ENCODE data around the gene POLR1B. TPM values are rescaled to one million over a fixed set of nuclear protein-coding genes. Genes with fewer than 3 reads are reported as not detected.

POLR1B gene
- total and polyA plus RNA-seq, 4 donors: 6.5 to 23.8 (median 10.8) TPM

- Histone ChIP-seq H3K9me3 (ENCODE audit: control insufficient read depth in 4 of 4, low read length in 3 of 4) (no peaks in the 10 kb centered on the region), H3K4me3 (ENCODE audit: low read depth in 1 of 3, low read length in 3 of 3) (no peak overlapping the region), H3K9ac (ENCODE audit: low read depth in 1 of 2, low read length in 2 of 2) (no peak overlapping the region), H3K27ac (ENCODE audit: low read depth in 1 of 2, low read length in 2 of 2) (no peak overlapping the region), H3K27me3 (ENCODE audit: control insufficient read depth in 4 of 4, insufficient read depth in 4 of 4, low read length in 3 of 4) (no peaks in the 10 kb centered on the region), H3K36me3 (ENCODE audit: control insufficient read depth in 4 of 4, insufficient read depth in 3 of 4, low read depth in 1 of 4, low read length in 3 of 4) (peaks cover 6 to 15% (median 11%) of the 10 kb centered on the region in 4 donors), H3K4me1 (ENCODE audit: control insufficient read depth in 4 of 4, insufficient read depth in 4 of 4, low read length in 3 of 4) (no peaks in the 10 kb centered on the region)
- no peak for DNase-seq (ENCODE audit: low spot score)
- TF ChIP-seq RAD21 (IDR thresholded peaks at IDR 0.05) (no peak), REST (IDR thresholded peaks at IDR 0.05) (no peak), JUND (IDR thresholded peaks at IDR 0.05) (no peak), SP1 (IDR thresholded peaks at IDR 0.05) (no peak), MAX (IDR thresholded peaks at IDR 0.05) (no peak)
- 86% methylated on average over 9 of the region's 9 CpGs for WGBS
Observed at GRCh38 chr2:112519506-112519905, 22.8 kb upstream of the POLR1B start.

- H3K4me3 ChIP-seq (ENCODE audit: low read depth in 1 of 3, low read length in 3 of 3): no peak overlapping the region
- H3K4me1 ChIP-seq (ENCODE audit: control insufficient read depth in 4 of 4, insufficient read depth in 4 of 4, low read length in 3 of 4): no peaks in the 10 kb centered on the region
- peaks cover 6 to 15% (median 11%) of the 10 kb centered on the region in 4 donors for H3K36me3 ChIP-seq (ENCODE audit: control insufficient read depth in 4 of 4, insufficient read depth in 3 of 4, low read depth in 1 of 4, low read length in 3 of 4)
- no peak overlapping the region for H3K9ac ChIP-seq (ENCODE audit: low read depth in 1 of 2, low read length in 2 of 2)
- H3K9me3 ChIP-seq (ENCODE audit: control insufficient read depth in 4 of 4, low read length in 3 of 4): no peaks in the 10 kb centered on the region
- H3K27ac ChIP-seq (ENCODE audit: low read depth in 1 of 2, low read length in 2 of 2): no peak overlapping the region
- H3K27me3 ChIP-seq (ENCODE audit: control insufficient read depth in 4 of 4, insufficient read depth in 4 of 4, low read length in 3 of 4): no peaks in the 10 kb centered on the region
- no peak for DNase-seq (ENCODE audit: low spot score)
- TF ChIP-seq SP1 (IDR thresholded peaks at IDR 0.05) (no peak), HNF4G (IDR thresholded peaks at IDR 0.05) (no peak), CTCF (IDR thresholded peaks at IDR 0.05; ENCODE audit: low read depth, low read length, missing input control) (no peak), MAX (IDR thresholded peaks at IDR 0.05) (no peak), GABPA (IDR thresholded peaks at IDR 0.05 in 1 of 2, conservative IDR thresholded peaks at IDR 0.05 in 1 of 2) (no peak), REST (IDR thresholded peaks at IDR 0.05) (no peak), TAF1 (conservative IDR thresholded peaks at IDR 0.05) (no peak), FOXA1 (IDR thresholded peaks at IDR 0.05) (no peak), NR2F2 (IDR thresholded peaks at IDR 0.05) (no peak), EGR1 (IDR thresholded peaks at IDR 0.05; ENCODE audit: low read depth in 2 of 2) (no peak), JUND (IDR thresholded peaks at IDR 0.05) (no peak)
- 91% methylated on average over 7 of the region's 7 CpGs for WGBS
Observed at GRCh38 chr2:112520234-112520783, 22.0 kb upstream of the POLR1B start.
